Neural progenitor cell (in vitro differentiated cells): ENCODE data around the gene NUP133.

Experiments used
- CTCF ChIP-seq: fragments of 200-600 bp; sonication (generic); IDR thresholded peaks from 2 replicates; pipeline ENCODE4 v1.5.1; 2017; ENCODE audit warnings: antibody characterized with exemption, mild to moderate bottlenecking
- EZH2 ChIP-seq: fragments of 200-600 bp; sonication (generic); IDR thresholded peaks from 2 replicates; pipeline ENCODE4 v1.6.1; 2017; ENCODE audit warnings: antibody characterized with exemption, mild to moderate bottlenecking, moderate library complexity

- TF ChIP-seq EZH2 (no peak), CTCF (no peak)
Observed at GRCh38 chr1:229471175-229471574, 37.0 kb downstream of the NUP133 start.
